Prostate gland (tissue), 2 donors: ENCODE measurements around the gene ZNF260. TPM values are rescaled to one million over a fixed set of nuclear protein-coding genes. Genes with fewer than 3 reads are reported as not detected.
"Not testable (repeated sequence)": the region's sequence is repeated elsewhere in the genome, so short reads cannot be mapped to it uniquely, and the experiment has no call there.

Experiments
- DNase-seq: peaks from one replicate; pipeline ENCODE4 v3.0.0-alpha.2; 2019; ENCODE audit warnings: low spot score
- H3K27ac ChIP-seq, 2 donors: fragments of 200-600 bp; sonication (generic); 2 replicates each; pipeline ENCODE4 v1.5.1; 2017 to 2019
- H3K27me3 ChIP-seq: fragments of 200-600 bp; sonication (generic); replicated peaks from 2 replicates; pipeline ENCODE4 v1.5.1; 2019; ENCODE audit not compliant: insufficient read depth
- H3K36me3 ChIP-seq, 2 donors: fragments of 200-600 bp; sonication (generic); 1 replicate in 1 of 2; 2 replicates in 1 of 2; pipeline versions ENCODE4 v1.5.1 to v1.8.1; 2017 to 2019
- H3K4me1 ChIP-seq: fragments of 200-600 bp; sonication (generic); replicated peaks from 2 replicates; pipeline ENCODE4 v1.5.1; 2019
- H3K4me3 ChIP-seq, 2 donors: fragments of 200-600 bp; sonication (generic); 2 replicates each; pipeline ENCODE4 v1.5.1; 2017 to 2019
- H3K9me3 ChIP-seq: fragments of 200-600 bp; sonication (generic); 2 replicates; pipeline ENCODE4 v1.5.1; 2017
- CTCF ChIP-seq, 4 experiments: fragments of 200-600 bp in 2 of 4; fragments of 450-650 bp in 2 of 4; sonication (generic) in 2 of 4; IDR thresholded peaks; 1 replicate in 3 of 4; 2 replicates in 1 of 4; pipeline ENCODE4 v1.5.1; 2016 to 2019; ENCODE audit warnings: antibody characterized with exemption in 4 of 4, mild to moderate bottlenecking in 2 of 4, moderate library complexity in 2 of 4
- POLR2A ChIP-seq: fragments of 450-650 bp; IDR thresholded peaks from one replicate; pipeline ENCODE4 v1.6.1; 2016; ENCODE audit warnings: antibody characterized with exemption, mild to moderate bottlenecking
- POLR2AphosphoS5 ChIP-seq: sonication (generic); formaldehyde crosslinking; IDR thresholded peaks from one replicate; pipeline ENCODE4 v1.6.1; 2017; ENCODE audit warnings: antibody characterized with exemption
- WGBS: methylation state at CpG from one replicate; pipeline ENCODE4 v1.1.5; 2018; 5-methylcytosine and 5-hydroxymethylcytosine counted together
- intact Hi-C: fragments of 100-400 bp; cut with DNase I; formaldehyde crosslinking; loops from one replicate; pipeline ENCODE4 v1.14.2; 2022
- total RNA-seq, 2 donors: library from RNA; depleted of rRNA; stranded (reverse); fragments of >200 nt; gene quantifications; one replicate each; pipeline ENCODE4 v1.1.0, GENCODE V29; 2016

Gene ZNF260
- total RNA-seq, 2 donors from 2014 or later: 6.2 to 11.9 TPM

- H3K36me3 ChIP-seq, H3K4me3 ChIP-seq, H3K4me1 ChIP-seq, H3K27me3 ChIP-seq, H3K9me3 ChIP-seq, H3K27ac ChIP-seq: not testable (repeated sequence)
- WGBS: 66% methylated on average over 18 of the region's 18 CpGs
- TF ChIP-seq CTCF (IDR thresholded peaks at IDR 0.05): peak in 3 of 4 experiments; percentile 40 to 50 (median 47)
- peak; percentile 15 for DNase-seq
- intact Hi-C loops: loop anchor here (10.0 kb wide), 1 partner anchor 298 kb away; no protein-coding TSS in a partner anchor
Observed at GRCh38 chr19:36492689-36493453, 35.2 kb downstream of the ZNF260 start.

- H3K27me3 ChIP-seq, H3K4me1 ChIP-seq, H3K27ac ChIP-seq, H3K4me3 ChIP-seq, H3K36me3 ChIP-seq, DNase-seq, H3K9me3 ChIP-seq: not testable (repeated sequence)
- intact Hi-C loops: loop anchor here (10.0 kb wide), 1 partner anchor 296 kb away; no protein-coding TSS in a partner anchor
- whole genome bisulfite sequencing: 96% methylated on average over 29 of the region's 29 CpGs
Observed at GRCh38 chr19:36490846-36491245, 37.2 kb downstream of the ZNF260 start.

GRCh38 chr19:36489920-36490415 lies 38.1 kb downstream of the ZNF260 start:
- intact Hi-C loops: loop anchor here (2.0 to 10.0 kb wide), 2 partner anchors 39 to 295 kb away; partner anchors contain the start of gene ZNF260
- no peaks in the 10 kb centered on the region for H3K9me3 ChIP-seq
- H3K27ac ChIP-seq: peak overlapping the region; percentile 96 to 97
- DNase-seq: no peak
- H3K27me3 ChIP-seq: no peaks in the 10 kb centered on the region
- no peak for TF ChIP-seq POLR2AphosphoS5
- H3K4me1 ChIP-seq: no peaks in the 10 kb centered on the region
- peak overlapping the region; percentile 53 to 68 for H3K4me3 ChIP-seq
- H3K36me3 ChIP-seq: no peaks in the 10 kb centered on the region
- 8% methylated on average over 15 of the region's 15 CpGs for WGBS

DNA sequence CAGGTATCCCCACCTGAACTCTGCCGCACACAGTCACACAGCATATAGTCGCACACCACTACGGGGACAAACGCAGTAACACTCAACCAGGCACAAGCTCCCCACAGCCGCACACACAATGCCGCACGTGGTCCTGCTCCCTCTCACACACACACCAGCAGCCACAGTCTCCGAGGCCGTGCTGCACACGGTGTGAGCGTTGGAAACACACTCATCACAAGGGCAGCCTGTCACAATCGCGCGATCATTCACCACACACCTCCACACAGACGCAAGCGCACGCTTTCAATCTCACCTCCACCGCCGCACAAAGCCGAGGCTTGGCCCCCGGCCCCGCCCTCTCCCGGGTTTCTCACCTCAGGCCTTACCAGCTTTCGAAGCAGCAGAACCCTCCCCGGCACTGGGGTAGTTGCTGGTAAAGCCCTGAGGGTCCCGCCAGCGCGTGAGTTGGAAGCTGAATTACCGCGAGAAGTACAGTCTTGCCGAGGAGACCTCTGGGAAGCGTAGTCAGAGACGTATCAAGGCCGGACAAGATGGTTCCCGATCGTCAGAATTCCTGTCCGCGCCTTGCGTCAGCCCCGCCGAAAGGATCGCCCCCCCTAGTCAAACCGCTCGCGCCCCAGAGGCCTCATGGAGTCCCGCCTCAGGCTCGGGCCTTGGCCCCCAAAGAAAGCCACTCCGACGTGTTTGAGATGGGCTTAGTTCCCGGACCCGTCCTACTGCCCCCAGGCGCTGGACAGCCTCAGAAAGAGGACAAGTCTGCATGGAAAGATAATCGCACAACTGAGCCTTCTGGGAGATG lies 38.8 kb downstream of the ZNF260 start, which contains the start of gene ZNF566:
Gene ZNF566 (minus strand): TSS at position 444 of the 802 bp plus-strand sequence. CDS start 13,004 bp downstream, outside the sequence.
- intact Hi-C loops: loop anchor here (2.0 kb wide), 1 partner anchor 39 kb away; the partner anchor contains the start of gene ZNF260
- TF ChIP-seq POLR2A (peak; percentile 20), CTCF (IDR thresholded peaks at IDR 0.05) (peak in 1 of 4 experiments; percentile 23), POLR2AphosphoS5 (peak; percentile 84)
- under 1% methylated on average over 53 of the region's 53 CpGs for WGBS

GRCh38 chr19:36488846-36489117 lies 39.3 kb downstream of the ZNF260 start:
- no peak for TF ChIP-seq POLR2AphosphoS5
- TF ChIP-seq CTCF (IDR thresholded peaks at IDR 0.05): no peak
- TF ChIP-seq POLR2A: no peak
- intact Hi-C loops: loop anchor here (2.0 kb wide), 1 partner anchor 40 kb away; the partner anchor contains the start of gene ZNF260
- no peaks in the 10 kb centered on the region for H3K9me3 ChIP-seq
- peak overlapping the region; percentile 53 to 68 for H3K4me3 ChIP-seq
- WGBS: 0% methylated on average over 11 of the region's 11 CpGs
- no peaks in the 10 kb centered on the region for H3K4me1 ChIP-seq
- no peaks in the 10 kb centered on the region for H3K27me3 ChIP-seq
- H3K36me3 ChIP-seq: no peaks in the 10 kb centered on the region
- DNase-seq: no peak
- H3K27ac ChIP-seq: peak overlapping the region; percentile 96 to 97

More for the DNA sequence above, 38.8 kb downstream of the ZNF260 start, which contains the start of gene ZNF566:
- Histone ChIP-seq H3K4me1 (no peaks in the 10 kb centered on the region), H3K27ac (peak within 1 kb of the TSS; percentile 96 to 97), H3K27me3 (no peaks in the 10 kb centered on the region), H3K4me3 (peak within 1 kb of the TSS; percentile 53 to 68), H3K9me3 (no peaks in the 10 kb centered on the region), H3K36me3 (no peaks in the 10 kb centered on the region)
- DNase-seq: peak; percentile 91
